22Rv1 (cell line): Measurements from ENCODE around the gene ZFHX3.

Experiments
- ZFX ChIP-seq: fragments of 450-650 bp; IDR thresholded peaks from 2 replicates; pipeline ENCODE4 v1.6.1; 2017; ENCODE audit warnings: antibody characterized with exemption, borderline replicate concordance
- TF ChIP-seq, protein P1 (sequence below): fragments of 450-650 bp; IDR thresholded peaks from 2 replicates; pipeline ENCODE4 v1.5.1; 2017; ENCODE audit warnings: mild to moderate bottlenecking

DNA sequence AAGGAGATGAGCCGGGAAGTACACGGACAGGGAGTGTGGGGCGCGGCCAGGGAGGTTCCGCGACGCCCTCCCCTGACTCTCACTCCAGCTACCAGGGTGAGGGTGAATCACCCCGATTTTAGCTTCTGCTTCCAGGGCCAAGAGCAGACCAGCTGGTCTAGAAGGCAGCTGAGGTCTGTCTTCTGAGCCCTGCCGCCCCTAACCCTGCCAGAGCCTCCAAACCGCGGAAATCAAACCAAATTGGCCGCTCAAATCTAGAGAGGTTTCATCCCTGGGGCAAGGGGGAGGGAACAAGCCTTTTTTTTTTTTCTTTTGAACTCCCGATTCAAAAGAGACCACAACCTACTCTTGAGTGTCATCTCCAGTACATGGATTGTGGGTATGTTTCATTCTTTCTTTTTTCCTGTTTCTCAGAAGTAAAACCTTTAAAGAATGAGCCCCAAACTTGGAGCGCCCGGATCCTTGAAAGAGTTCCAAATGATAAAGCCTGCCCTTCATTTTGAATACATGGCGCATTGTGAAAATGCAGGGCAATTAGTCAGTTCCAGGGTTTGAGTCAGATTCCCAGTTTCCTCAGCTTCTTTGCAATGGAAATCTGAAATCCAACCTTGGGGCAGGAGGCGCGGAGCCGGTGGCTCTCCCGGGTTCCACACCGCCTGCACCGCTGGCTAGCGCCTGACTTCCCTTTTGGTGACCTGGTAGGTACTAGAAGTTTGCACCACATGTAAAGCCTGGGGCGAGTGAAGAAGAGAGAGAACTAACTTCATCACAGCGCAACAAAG, 16.5 kb upstream of the ZFHX3 start:
- TF ChIP-seq, protein P1, sequence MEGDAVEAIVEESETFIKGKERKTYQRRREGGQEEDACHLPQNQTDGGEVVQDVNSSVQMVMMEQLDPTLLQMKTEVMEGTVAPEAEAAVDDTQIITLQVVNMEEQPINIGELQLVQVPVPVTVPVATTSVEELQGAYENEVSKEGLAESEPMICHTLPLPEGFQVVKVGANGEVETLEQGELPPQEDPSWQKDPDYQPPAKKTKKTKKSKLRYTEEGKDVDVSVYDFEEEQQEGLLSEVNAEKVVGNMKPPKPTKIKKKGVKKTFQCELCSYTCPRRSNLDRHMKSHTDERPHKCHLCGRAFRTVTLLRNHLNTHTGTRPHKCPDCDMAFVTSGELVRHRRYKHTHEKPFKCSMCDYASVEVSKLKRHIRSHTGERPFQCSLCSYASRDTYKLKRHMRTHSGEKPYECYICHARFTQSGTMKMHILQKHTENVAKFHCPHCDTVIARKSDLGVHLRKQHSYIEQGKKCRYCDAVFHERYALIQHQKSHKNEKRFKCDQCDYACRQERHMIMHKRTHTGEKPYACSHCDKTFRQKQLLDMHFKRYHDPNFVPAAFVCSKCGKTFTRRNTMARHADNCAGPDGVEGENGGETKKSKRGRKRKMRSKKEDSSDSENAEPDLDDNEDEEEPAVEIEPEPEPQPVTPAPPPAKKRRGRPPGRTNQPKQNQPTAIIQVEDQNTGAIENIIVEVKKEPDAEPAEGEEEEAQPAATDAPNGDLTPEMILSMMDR, result no peak
- no peak for TF ChIP-seq ZFX
